GM12878 (cell line): ENCODE results near the gene LYRM4. TPM values are rescaled to one million over a fixed set of nuclear protein-coding genes. Genes with fewer than 3 reads are reported as not detected.

Source experiments
- ATAC-seq: fragments of 200-7000 bp; cut with Tn5 transposase; 3 replicates; pipeline ENCODE4 v1.9.1; 2020; ENCODE audit warnings: mild to moderate bottlenecking, moderate library complexity
- BruUV-seq: library from RNA; stranded (reverse); fragments of 400-500 nt; replicated peaks from 2 replicates; lab custom pipeline; 2021; lab: Mats Ljungman, UMichigan
- CTCF ChIA-PET: fragments of 300-600 bp; sonication (Branson Sonifier 250); formaldehyde crosslinking; extraction: SDS; loops from one replicate; lab custom pipeline; 2021; ENCODE audit warnings: inconsistent platforms; lab: Yijun Ruan, JAX
- POLR2A ChIA-PET: fragments of 350-600 bp; formaldehyde crosslinking; extraction: SDS; loops from one replicate; lab custom pipeline; 2021; ENCODE audit warnings: inconsistent platforms; lab: Charles Lee
- RAD21 ChIA-PET: fragments of 300-600 bp; sonication (Branson Sonifier 250); formaldehyde crosslinking; loops from one replicate; lab custom pipeline; 2023; ENCODE audit warnings: antibody characterized with exemption; ENCODE audit not compliant: unreplicated experiment; lab: Charles Lee
- SMC1A ChIA-PET: fragments of 300-600 bp; sonication (Branson Sonifier 250); formaldehyde crosslinking; loops from one replicate; lab custom pipeline; 2023; ENCODE audit not compliant: unreplicated experiment, uncharacterized antibody; lab: Charles Lee
- DNase-seq: peaks from one replicate; pipeline ENCODE4 v3.0.0-alpha.2; 2011; ENCODE audit warnings: low read depth, low spot score
- FAIRE-seq: peaks from 3 replicates; lab custom pipeline; 2011; peaks lifted over from hg19 to GRCh38; lab: Jason Lieb, UNC
- H2AFZ ChIP-seq: 2 replicates; pipeline ENCODE4 v1.6.0; 2011; ENCODE audit warnings: low read depth, low read length, control low read depth; ENCODE audit not compliant: control insufficient read depth
- H3K27ac ChIP-seq: 2 replicates; pipeline ENCODE4 v1.5.1; 2011; ENCODE audit warnings: control low read depth; ENCODE audit not compliant: control insufficient read depth, insufficient read depth
- H3K27me3 ChIP-seq, 2 experiments: replicated peaks in 1 of 2; 2 replicates each; pipeline versions ENCODE4 v1.6.0 to v1.6.1; 2011; ENCODE audit warnings: low read length in 1 of 2; ENCODE audit not compliant: control insufficient read depth in 2 of 2, insufficient read depth in 2 of 2
- H3K36me3 ChIP-seq, 2 experiments: 2 replicates each; pipeline ENCODE4 v1.5.1; 2011; ENCODE audit warnings: low read length in 1 of 2; ENCODE audit not compliant: control insufficient read depth in 2 of 2, insufficient read depth in 2 of 2
- H3K4me1 ChIP-seq: 2 replicates; pipeline ENCODE4 v1.6.1; 2011; ENCODE audit warnings: mild to moderate bottlenecking, low read length, moderate library complexity, mixed read lengths; ENCODE audit not compliant: control insufficient read depth, insufficient read depth
- H3K4me2 ChIP-seq: 2 replicates; pipeline ENCODE4 v1.6.0; 2011; ENCODE audit warnings: control low read depth; ENCODE audit not compliant: control insufficient read depth, insufficient read depth
- H3K4me3 ChIP-seq: fragments of 200-600 bp; sonication (generic); 2 replicates; pipeline ENCODE4 v1.5.1; 2016
- H3K79me2 ChIP-seq: 2 replicates; pipeline ENCODE4 v1.6.0; 2011; ENCODE audit warnings: low read length; ENCODE audit not compliant: control insufficient read depth, insufficient read depth
- H3K9ac ChIP-seq: 2 replicates; pipeline ENCODE4 v1.8.0; 2011; ENCODE audit warnings: low read length, control low read depth, mixed read lengths; ENCODE audit not compliant: control insufficient read depth, insufficient read depth
- H3K9me3 ChIP-seq: replicated peaks from 3 replicates; pipeline ENCODE4 v1.5.1; 2011; ENCODE audit warnings: mild to moderate bottlenecking, low read length; ENCODE audit not compliant: control insufficient read depth, insufficient read depth
- H4K20me1 ChIP-seq: 2 replicates; pipeline ENCODE4 v1.6.0; 2011; ENCODE audit not compliant: control insufficient read depth, insufficient read depth
- EGR1 ChIP-seq, 2 experiments: IDR thresholded peaks; 1 replicate in 1 of 2; 2 replicates in 1 of 2; pipeline ENCODE4 v1.6.1; 2011 to 2012; ENCODE audit warnings: low read depth in 2 of 2, low read length in 2 of 2, borderline replicate concordance in 1 of 2, mild to moderate bottlenecking in 1 of 2, moderate library complexity in 1 of 2
- ETV6 ChIP-seq, 2 experiments: fragments of 450-650 bp in 1 of 2; IDR thresholded peaks in 1 of 2; conservative IDR thresholded peaks in 1 of 2; 2 replicates each; pipeline ENCODE4 v1.6.1; 2014; ENCODE audit warnings: antibody characterized with exemption in 1 of 2, borderline replicate concordance in 1 of 2, low read depth in 1 of 2, mild to moderate bottlenecking in 1 of 2, moderate library complexity in 1 of 2
- MTA2 ChIP-seq: fragments of 450-650 bp; IDR thresholded peaks from 2 replicates; pipeline ENCODE4 v1.6.1; 2016; ENCODE audit warnings: low read depth, mild to moderate bottlenecking, moderate library complexity
- MTA3 ChIP-seq: IDR thresholded peaks from 2 replicates; pipeline ENCODE4 v1.6.1; 2012; ENCODE audit warnings: low read length, inconsistent platforms, borderline replicate concordance
- RCOR1 ChIP-seq: conservative IDR thresholded peaks from 2 replicates; pipeline ENCODE4 v1.6.1; 2012; ENCODE audit warnings: low read depth, low read length, improper control_type of control experiment
- TARDBP ChIP-seq: IDR thresholded peaks from 2 replicates; pipeline ENCODE4 v1.6.1; 2016; ENCODE audit warnings: borderline replicate concordance
- ZNF687 ChIP-seq: fragments of 450-650 bp; IDR thresholded peaks from 2 replicates; pipeline ENCODE4 v1.6.1; 2017; ENCODE audit warnings: mild to moderate bottlenecking, moderate library complexity
- ZZZ3 ChIP-seq: IDR thresholded peaks from 2 replicates; pipeline ENCODE4 v1.6.1; 2011; ENCODE audit warnings: low read depth; ENCODE audit not compliant: control insufficient read depth, insufficient read length
- in situ Hi-C: fragments of 300-500 bp; cut with MboI; formaldehyde crosslinking; loops from 9 replicates; pipeline ENCODE4 v1.14.3; 2018; ENCODE audit warnings: mixed read lengths
- intact Hi-C: fragments of 100-400 bp; cut with micrococcal nuclease; formaldehyde crosslinking; loops from one replicate; pipeline ENCODE4 v1.14.2; 2022; ENCODE audit not compliant: unreplicated experiment
- polyA plus RNA-seq, 11 experiments: library from polyadenylated mRNA; depleted of rRNA in 4 of 11; unstranded in 6 of 11; stranded (reverse) in 5 of 11; fragments of >200 nt; fragmentation: Nextera tagmentation in 4 of 11; fragmentation: Illumina TruSeq in 1 of 11; extraction: Ambion mirVana in 4 of 11; extraction: Trizol in 1 of 11; gene quantifications; 1 replicate in 1 of 11; 2 replicates in 10 of 11; pipeline versions ENCODE4 v1.2.1 to v1.2.3, GENCODE V29; 2011 to 2016; ENCODE audit warnings: inconsistent platforms in 2 of 11, missing spikeins in 2 of 11, low read depth in 1 of 11
- total RNA-seq, 4 experiments: library from RNA; depleted of rRNA in 3 of 4; stranded (reverse); fragments of >200 nt in 3 of 4; fragmentation: Illumina TruSeq in 1 of 4; extraction: Trizol in 1 of 4; gene quantifications; 2 replicates each; pipeline versions ENCODE4 v1.2.1 to v1.2.3, GENCODE V29; 2013 to 2021
- TF ChIP-seq, protein P1 (sequence below): IDR thresholded peaks from 2 replicates; pipeline ENCODE4 v1.6.1; 2012; ENCODE audit warnings: mild to moderate bottlenecking, low read depth, low read length
- TF ChIP-seq, protein P2 (sequence below): IDR thresholded peaks from 2 replicates; pipeline ENCODE4 v1.6.1; 2012; ENCODE audit warnings: low read length, inconsistent platforms

LYRM4 gene
- total and polyA plus RNA-seq, 10 of the 15 experiments (the other 5 are each of a cell fraction or from before 2014, with no cell fraction given): 32.7 to 66.8 (median 44.0) TPM

GRCh38 chr6:5307058-5307457, 46.3 kb upstream of the LYRM4 start:
- no peaks in the 10 kb centered on the region for H4K20me1 ChIP-seq
- CTCF ChIA-PET: interaction anchor here (1.1 to 6.7 kb wide), 4 partner anchors 73 to 163 kb away, joined by 3 to 198 read pairs (median 5); no protein-coding TSS in a partner anchor
- TF ChIP-seq TARDBP (no peak), RCOR1 (no peak), EGR1 (IDR thresholded peaks at IDR 0.05; ENCODE audit: borderline replicate concordance in 1 of 2, low read depth in 2 of 2, low read length in 2 of 2) (no peak), ZNF687 (no peak), MTA3 (no peak), MTA2 (no peak), ZZZ3 (no peak), ETV6 (conservative IDR thresholded peaks at IDR 0.05 in 1 of 2, IDR thresholded peaks at IDR 0.05 in 1 of 2; ENCODE audit: borderline replicate concordance in 1 of 2, low read depth in 1 of 2) (no peak)
- TF ChIP-seq, protein P1, sequence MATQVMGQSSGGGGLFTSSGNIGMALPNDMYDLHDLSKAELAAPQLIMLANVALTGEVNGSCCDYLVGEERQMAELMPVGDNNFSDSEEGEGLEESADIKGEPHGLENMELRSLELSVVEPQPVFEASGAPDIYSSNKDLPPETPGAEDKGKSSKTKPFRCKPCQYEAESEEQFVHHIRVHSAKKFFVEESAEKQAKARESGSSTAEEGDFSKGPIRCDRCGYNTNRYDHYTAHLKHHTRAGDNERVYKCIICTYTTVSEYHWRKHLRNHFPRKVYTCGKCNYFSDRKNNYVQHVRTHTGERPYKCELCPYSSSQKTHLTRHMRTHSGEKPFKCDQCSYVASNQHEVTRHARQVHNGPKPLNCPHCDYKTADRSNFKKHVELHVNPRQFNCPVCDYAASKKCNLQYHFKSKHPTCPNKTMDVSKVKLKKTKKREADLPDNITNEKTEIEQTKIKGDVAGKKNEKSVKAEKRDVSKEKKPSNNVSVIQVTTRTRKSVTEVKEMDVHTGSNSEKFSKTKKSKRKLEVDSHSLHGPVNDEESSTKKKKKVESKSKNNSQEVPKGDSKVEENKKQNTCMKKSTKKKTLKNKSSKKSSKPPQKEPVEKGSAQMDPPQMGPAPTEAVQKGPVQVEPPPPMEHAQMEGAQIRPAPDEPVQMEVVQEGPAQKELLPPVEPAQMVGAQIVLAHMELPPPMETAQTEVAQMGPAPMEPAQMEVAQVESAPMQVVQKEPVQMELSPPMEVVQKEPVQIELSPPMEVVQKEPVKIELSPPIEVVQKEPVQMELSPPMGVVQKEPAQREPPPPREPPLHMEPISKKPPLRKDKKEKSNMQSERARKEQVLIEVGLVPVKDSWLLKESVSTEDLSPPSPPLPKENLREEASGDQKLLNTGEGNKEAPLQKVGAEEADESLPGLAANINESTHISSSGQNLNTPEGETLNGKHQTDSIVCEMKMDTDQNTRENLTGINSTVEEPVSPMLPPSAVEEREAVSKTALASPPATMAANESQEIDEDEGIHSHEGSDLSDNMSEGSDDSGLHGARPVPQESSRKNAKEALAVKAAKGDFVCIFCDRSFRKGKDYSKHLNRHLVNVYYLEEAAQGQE: no peak
- TF ChIP-seq, protein P2, sequence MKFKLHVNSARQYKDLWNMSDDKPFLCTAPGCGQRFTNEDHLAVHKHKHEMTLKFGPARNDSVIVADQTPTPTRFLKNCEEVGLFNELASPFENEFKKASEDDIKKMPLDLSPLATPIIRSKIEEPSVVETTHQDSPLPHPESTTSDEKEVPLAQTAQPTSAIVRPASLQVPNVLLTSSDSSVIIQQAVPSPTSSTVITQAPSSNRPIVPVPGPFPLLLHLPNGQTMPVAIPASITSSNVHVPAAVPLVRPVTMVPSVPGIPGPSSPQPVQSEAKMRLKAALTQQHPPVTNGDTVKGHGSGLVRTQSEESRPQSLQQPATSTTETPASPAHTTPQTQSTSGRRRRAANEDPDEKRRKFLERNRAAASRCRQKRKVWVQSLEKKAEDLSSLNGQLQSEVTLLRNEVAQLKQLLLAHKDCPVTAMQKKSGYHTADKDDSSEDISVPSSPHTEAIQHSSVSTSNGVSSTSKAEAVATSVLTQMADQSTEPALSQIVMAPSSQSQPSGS: no peak

More at GRCh38 chr6:5307058-5307457, 46.3 kb upstream of the LYRM4 start:
- H3K4me3 ChIP-seq: no peak overlapping the region
- H3K4me1 ChIP-seq: peaks cover 13% of the 10 kb centered on the region
- in situ Hi-C loops: loop anchor here (5.0 kb wide), 1 partner anchor 165 kb away; no protein-coding TSS in a partner anchor
- H2AFZ ChIP-seq: no peak overlapping the region
- H3K79me2 ChIP-seq: peaks cover 2% of the 10 kb centered on the region
- RAD21 ChIA-PET: no interaction called here
- DNase-seq (no peak), ATAC-seq (no peak), FAIRE-seq (no peak)
- no peaks in the 10 kb centered on the region; the same call in 2 of the 3 replicates for H3K9me3 ChIP-seq
- POLR2A ChIA-PET: no interaction called here
- H3K27ac ChIP-seq: no peak overlapping the region
- no peak overlapping the region for H3K9ac ChIP-seq
- H3K36me3 ChIP-seq: peaks cover 0 to 4% of the 10 kb centered on the region in 2 experiments; a peak in 1 of 4 replicates
- no TSS peak for BruUV-seq
- intact Hi-C loops: no loop called here
- no peak overlapping the region for H3K4me2 ChIP-seq
- SMC1A ChIA-PET: interaction anchor here (1.7 to 2.2 kb wide), 2 partner anchors 74 to 164 kb away, joined by 4 to 5 read pairs; no protein-coding TSS in a partner anchor
- H3K27me3 ChIP-seq: no peaks in the 10 kb centered on the region
